Small intestine (tissue), 7 donors: ENCODE data around the gene LANCL3. TPM values are rescaled to one million over a fixed set of nuclear protein-coding genes. Genes with fewer than 3 reads are reported as not detected.
A peak's percentile ranks its signal among the peaks of the same experiment; 100 is the strongest.

Experiments used
- DNase-seq, 2 donors: peaks; one replicate each; pipeline versions ENCODE4 v3.0.0 to v3.0.0-alpha.2; 2013
- FAIRE-seq: peaks from 2 replicates; lab custom pipeline; 2012; peaks lifted over from hg19 to GRCh38; lab: Jason Lieb, UNC
- H3K27ac ChIP-seq, 3 donors: one replicate each; pipeline ENCODE4 v1.5.1; 2013; ENCODE audit warnings: low read length in 2 of 3, mild to moderate bottlenecking in 2 of 3, control low read depth in 1 of 3, inconsistent platforms in 1 of 3, low read depth in 1 of 3, moderate library complexity in 1 of 3
- H3K27me3 ChIP-seq, 3 donors: one replicate each; pipeline ENCODE4 v1.6.1; 2013; ENCODE audit warnings: low read length in 3 of 3, inconsistent platforms in 1 of 3; ENCODE audit not compliant: control insufficient read depth in 3 of 3, insufficient read depth in 3 of 3
- H3K36me3 ChIP-seq, 3 donors: one replicate each; pipeline ENCODE4 v1.6.1; 2013; ENCODE audit warnings: low read length in 3 of 3, inconsistent platforms in 1 of 3, low read depth in 1 of 3, mild to moderate bottlenecking in 1 of 3, moderate library complexity in 1 of 3; ENCODE audit not compliant: control insufficient read depth in 3 of 3, insufficient read depth in 2 of 3
- H3K4me1 ChIP-seq, 3 donors: one replicate each; pipeline ENCODE4 v1.6.1; 2013; ENCODE audit warnings: low read length in 2 of 3, inconsistent platforms in 1 of 3, low read depth in 1 of 3, mild to moderate bottlenecking in 1 of 3, moderate library complexity in 1 of 3; ENCODE audit not compliant: control insufficient read depth in 3 of 3, insufficient read depth in 2 of 3
- H3K4me3 ChIP-seq, 3 donors: one replicate each; pipeline ENCODE4 v1.5.1; 2013; ENCODE audit warnings: low read length in 3 of 3, control low read depth in 1 of 3, inconsistent platforms in 1 of 3, low read depth in 1 of 3, mild to moderate bottlenecking in 1 of 3, moderate library complexity in 1 of 3
- H3K9me3 ChIP-seq, 2 donors: one replicate each; pipeline ENCODE4 v1.6.1; 2013; ENCODE audit warnings: low read depth in 1 of 2, low read length in 1 of 2; ENCODE audit not compliant: control insufficient read depth in 2 of 2, insufficient read depth in 1 of 2
- WGBS, 3 donors: extraction: QIAGEN DNeasy Blood & Tissue Kit; methylation state at CpG; one replicate each; pipeline ENCODE4 v1.1.7; 2013; 5-methylcytosine and 5-hydroxymethylcytosine counted together
- polyA plus RNA-seq, 4 donors: library from polyadenylated mRNA; stranded (reverse) in 3 of 4; unstranded in 1 of 4; fragments of 200-250 nt in 3 of 4; fragments of 120-200 nt in 1 of 4; gene quantifications; one replicate each; pipeline versions ENCODE4 v1.2.1 to v1.2.3, GENCODE V29; 2013
- donor health status: healthy with polysubstance abuse.
- donor health status: control.
- donor health status: control.
- donor health status: Bipolar disorder and iron deficiency.
- donor health status: healthy.

Gene LANCL3
- polyA plus RNA-seq, 4 donors: 0.13 to 0.31 (median 0.25) TPM

- WGBS, 3 donors: 54 to 78% (median 60%) methylated on average over 1 of the region's 1 CpG
- Histone ChIP-seq H3K27me3 (no peaks in the 10 kb centered on the region), H3K4me1 (peaks cover 0 to 15% (median 0%) of the 10 kb centered on the region in 3 donors), H3K9me3 (no peaks in the 10 kb centered on the region), H3K27ac (no peak overlapping the region), H3K4me3 (no peak overlapping the region), H3K36me3 (no peaks in the 10 kb centered on the region)
- DNase-seq: peak in 1 of 2 donors; percentile 18
- no peak for FAIRE-seq
Measured at GRCh38 chrX:37678574-37678973, 107.1 kb downstream of the LANCL3 start.

GRCh38 chrX:37679230-37679629 is 107.8 kb downstream of the LANCL3 start:
- peaks cover 0 to 15% (median 0%) of the 10 kb centered on the region in 3 donors for H3K4me1 ChIP-seq
- FAIRE-seq (no peak), DNase-seq (no peak)
- no peaks in the 10 kb centered on the region for H3K27me3 ChIP-seq
- no peak overlapping the region for H3K27ac ChIP-seq
- H3K4me3 ChIP-seq: no peak overlapping the region
- H3K9me3 ChIP-seq: no peaks in the 10 kb centered on the region
- H3K36me3 ChIP-seq: no peaks in the 10 kb centered on the region
- 56 to 87% (median 62%) methylated on average over 1 of the region's 1 CpG for WGBS, 3 donors

- Histone ChIP-seq H3K9me3 (no peaks in the 10 kb centered on the region), H3K27ac (no peak overlapping the region), H3K36me3 (no peaks in the 10 kb centered on the region), H3K4me3 (no peak overlapping the region), H3K4me1 (peaks cover 0 to 17% (median 0%) of the 10 kb centered on the region in 3 donors), H3K27me3 (no peaks in the 10 kb centered on the region)
- FAIRE-seq (no peak), DNase-seq (peak; percentile 42 to 54)
- 38 to 71% (median 40%) methylated on average over 1 of the region's 1 CpG for WGBS, 3 donors
Measured at GRCh38 chrX:37679888-37680287, 108.4 kb downstream of the LANCL3 start.

- no peaks in the 10 kb centered on the region for H3K27me3 ChIP-seq
- H3K27ac ChIP-seq: peak overlapping the region in 1 of 3 donors; percentile 92
- peaks cover 0 to 22% (median 0%) of the 10 kb centered on the region in 3 donors for H3K4me1 ChIP-seq
- DNase-seq (no peak), FAIRE-seq (no peak)
- H3K4me3 ChIP-seq: no peak overlapping the region
- no peaks in the 10 kb centered on the region for H3K9me3 ChIP-seq
- no peaks in the 10 kb centered on the region for H3K36me3 ChIP-seq
Measured at GRCh38 chrX:37684426-37684825, 113.0 kb downstream of the LANCL3 start.

GRCh38 chrX:37684973-37685372 is 113.5 kb downstream of the LANCL3 start:
- Histone ChIP-seq H3K4me3 (peak overlapping the region in 2 of 3 donors; percentile 26 to 40), H3K27me3 (no peaks in the 10 kb centered on the region), H3K27ac (peak overlapping the region; percentile 61 to 93 (median 92)), H3K9me3 (no peaks in the 10 kb centered on the region), H3K4me1 (peaks cover 0 to 17% (median 0%) of the 10 kb centered on the region in 3 donors), H3K36me3 (no peaks in the 10 kb centered on the region)
- FAIRE-seq (peak; percentile 73), DNase-seq (peak; percentile 65 to 78)
- WGBS, 3 donors: 17 to 60% (median 29%) methylated on average over 3 of the region's 3 CpGs

GRCh38 chrX:37685381-37686359 is 114.2 kb downstream of the LANCL3 start, which contains the start of gene XK:
XK (plus strand) TSS chrX:37685791; CDS start chrX:37685962, 171 bp downstream.
- DNase-seq (peak; percentile 65 to 73), FAIRE-seq (no peak)
- Histone ChIP-seq H3K4me3 (peak within 1 kb of the TSS; percentile 40 to 56 (median 41)), H3K9me3 (no peaks in the 10 kb centered on the region), H3K27me3 (no peaks in the 10 kb centered on the region), H3K4me1 (peaks cover 0 to 14% (median 0%) of the 10 kb centered on the region in 3 donors), H3K36me3 (no peaks in the 10 kb centered on the region), H3K27ac (peak within 1 kb of the TSS; percentile 76 to 93 (median 92))
- WGBS, 3 donors: 3 to 36% (median 10%) methylated on average over 55 to 100 of the region's 100 CpGs

GRCh38 chrX:37686369-37686995 is 115.0 kb downstream of the LANCL3 start:
- peaks cover 0 to 11% (median 0%) of the 10 kb centered on the region in 3 donors for H3K4me1 ChIP-seq
- H3K27me3 ChIP-seq: no peaks in the 10 kb centered on the region
- DNase-seq (peak in 1 of 2 donors; percentile 20), FAIRE-seq (no peak)
- WGBS, 3 donors: 32 to 53% (median 51%) methylated on average over 9 of the region's 9 CpGs
- H3K27ac ChIP-seq: peak overlapping the region; percentile 76 to 93 (median 86)
- no peaks in the 10 kb centered on the region for H3K9me3 ChIP-seq
- H3K36me3 ChIP-seq: no peaks in the 10 kb centered on the region
- peak overlapping the region; percentile 40 to 56 (median 41) for H3K4me3 ChIP-seq

- Histone ChIP-seq H3K27ac (peak overlapping the region in 1 of 3 donors; percentile 86), H3K4me1 (peaks cover 0 to 11% (median 0%) of the 10 kb centered on the region in 3 donors), H3K27me3 (no peaks in the 10 kb centered on the region), H3K4me3 (peak overlapping the region in 1 of 3 donors; percentile 12), H3K36me3 (no peaks in the 10 kb centered on the region), H3K9me3 (no peaks in the 10 kb centered on the region)
- DNase-seq: no peak
- 39 to 78% (median 62%) methylated on average over 3 of the region's 3 CpGs for WGBS, 3 donors
- FAIRE-seq: no peak
Measured at GRCh38 chrX:37686996-37687395, 115.5 kb downstream of the LANCL3 start.
